Measurements from ENCODE around the gene ZNF518A.

The ZNF518A gene

DNA sequence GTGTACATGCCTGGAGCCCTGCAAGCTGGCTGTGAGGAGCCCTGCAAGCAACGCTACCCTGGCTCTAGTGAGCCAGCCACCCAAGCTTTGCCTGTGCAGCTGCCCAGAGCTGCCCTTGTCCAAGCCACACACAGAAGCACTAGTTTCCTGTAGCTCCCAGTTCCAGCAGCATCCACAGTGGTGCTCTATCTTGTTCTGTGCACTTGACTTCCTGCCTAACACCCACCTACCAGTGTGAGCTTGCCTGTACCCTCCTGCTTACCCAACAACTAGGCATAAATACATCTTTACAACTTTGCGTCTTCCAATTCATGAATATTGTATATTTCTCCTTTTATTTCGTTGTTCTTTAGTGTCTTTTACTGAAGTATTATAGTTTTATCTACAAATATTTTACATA is 32.2 kb upstream of the ZNF518A start:
- Histone ChIP-seq H3K9me3 (ENCODE audit: control insufficient read depth in 1 of 2, low read length in 2 of 2) (no peaks in the 10 kb centered on the region), H3K4me3 (ENCODE audit: low read depth in 1 of 2, low read length in 2 of 2) (no peak overlapping the region), H3K27ac (ENCODE audit: low read depth, low read length) (no peak overlapping the region), H3K4me1 (ENCODE audit: control insufficient read depth in 1 of 2, insufficient read depth in 2 of 2, low read length in 2 of 2) (no peaks in the 10 kb centered on the region), H3K9ac (ENCODE audit: low read depth in 1 of 2, low read length in 2 of 2) (no peak overlapping the region), H3K36me3 (ENCODE audit: control insufficient read depth in 1 of 2, insufficient read depth in 2 of 2, low read length in 2 of 2) (no peaks in the 10 kb centered on the region), H3K27me3 (ENCODE audit: control insufficient read depth in 1 of 2, insufficient read depth in 2 of 2, low read length in 2 of 2) (peaks cover 23 to 24% of the 10 kb centered on the region in 2 donors)

DNA sequence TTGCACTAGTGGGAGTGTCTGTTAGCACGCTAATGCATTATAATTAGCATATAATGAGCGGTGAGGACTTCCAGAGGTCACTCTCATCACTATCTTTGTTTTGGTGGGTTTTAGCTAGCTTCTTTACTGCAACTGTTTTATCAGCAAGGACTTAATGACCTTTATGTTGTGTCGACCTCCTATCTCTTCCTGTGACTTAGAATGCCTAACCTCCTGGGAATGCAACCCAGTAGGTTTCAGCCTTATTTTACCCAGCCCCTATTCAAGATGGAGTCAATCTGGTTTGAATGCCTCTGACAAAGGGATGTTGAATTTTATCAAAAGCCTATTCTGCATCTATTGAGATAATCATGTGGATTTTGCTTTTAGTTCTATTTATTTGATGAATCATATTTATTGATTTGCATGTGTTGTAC is 22.5 kb upstream of the ZNF518A start:
- H3K27ac ChIP-seq (ENCODE audit: low read depth, low read length): no peak overlapping the region
- no peak overlapping the region for H3K4me3 ChIP-seq (ENCODE audit: low read depth in 1 of 2, low read length in 2 of 2)
- no peaks in the 10 kb centered on the region for H3K9me3 ChIP-seq (ENCODE audit: control insufficient read depth in 1 of 2, low read length in 2 of 2)
- no peaks in the 10 kb centered on the region for H3K36me3 ChIP-seq (ENCODE audit: control insufficient read depth in 1 of 2, insufficient read depth in 2 of 2, low read length in 2 of 2)
- H3K9ac ChIP-seq (ENCODE audit: low read depth in 1 of 2, low read length in 2 of 2): no peak overlapping the region
- H3K4me1 ChIP-seq (ENCODE audit: control insufficient read depth in 1 of 2, insufficient read depth in 2 of 2, low read length in 2 of 2): no peaks in the 10 kb centered on the region
- peaks cover 13 to 23% of the 10 kb centered on the region in 2 donors for H3K27me3 ChIP-seq (ENCODE audit: control insufficient read depth in 1 of 2, insufficient read depth in 2 of 2, low read length in 2 of 2)

DNA sequence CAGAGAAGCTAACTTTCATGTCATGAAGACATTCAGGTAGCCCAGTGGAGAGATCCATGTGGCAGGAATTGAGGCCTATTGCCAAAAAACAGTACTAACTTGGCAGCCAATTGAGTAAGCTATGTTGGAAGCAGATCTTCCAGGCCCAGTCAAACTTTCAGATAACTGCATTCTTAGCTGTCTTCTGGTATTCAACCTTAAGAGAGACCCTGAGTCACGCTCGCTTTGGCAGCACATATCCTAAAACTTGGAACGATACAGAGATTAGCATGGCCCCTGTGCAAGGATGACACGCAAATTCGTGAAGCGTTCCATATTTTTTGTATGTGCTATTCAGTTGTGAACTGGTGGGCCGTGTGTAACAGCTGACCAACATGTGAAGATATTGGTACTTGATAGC is 17.6 kb upstream of the ZNF518A start:
- H3K9me3 ChIP-seq (ENCODE audit: control insufficient read depth in 1 of 2, low read length in 2 of 2): no peaks in the 10 kb centered on the region
- no peaks in the 10 kb centered on the region for H3K36me3 ChIP-seq (ENCODE audit: control insufficient read depth in 1 of 2, insufficient read depth in 2 of 2, low read length in 2 of 2)
- H3K4me3 ChIP-seq (ENCODE audit: low read depth in 1 of 2, low read length in 2 of 2): no peak overlapping the region
- no peak overlapping the region for H3K9ac ChIP-seq (ENCODE audit: low read depth in 1 of 2, low read length in 2 of 2)
- peaks cover 13 to 20% of the 10 kb centered on the region in 2 donors for H3K27me3 ChIP-seq (ENCODE audit: control insufficient read depth in 1 of 2, insufficient read depth in 2 of 2, low read length in 2 of 2)
- no peak overlapping the region for H3K27ac ChIP-seq (ENCODE audit: low read depth, low read length)
- H3K4me1 ChIP-seq (ENCODE audit: control insufficient read depth in 1 of 2, insufficient read depth in 2 of 2, low read length in 2 of 2): no peaks in the 10 kb centered on the region

DNA sequence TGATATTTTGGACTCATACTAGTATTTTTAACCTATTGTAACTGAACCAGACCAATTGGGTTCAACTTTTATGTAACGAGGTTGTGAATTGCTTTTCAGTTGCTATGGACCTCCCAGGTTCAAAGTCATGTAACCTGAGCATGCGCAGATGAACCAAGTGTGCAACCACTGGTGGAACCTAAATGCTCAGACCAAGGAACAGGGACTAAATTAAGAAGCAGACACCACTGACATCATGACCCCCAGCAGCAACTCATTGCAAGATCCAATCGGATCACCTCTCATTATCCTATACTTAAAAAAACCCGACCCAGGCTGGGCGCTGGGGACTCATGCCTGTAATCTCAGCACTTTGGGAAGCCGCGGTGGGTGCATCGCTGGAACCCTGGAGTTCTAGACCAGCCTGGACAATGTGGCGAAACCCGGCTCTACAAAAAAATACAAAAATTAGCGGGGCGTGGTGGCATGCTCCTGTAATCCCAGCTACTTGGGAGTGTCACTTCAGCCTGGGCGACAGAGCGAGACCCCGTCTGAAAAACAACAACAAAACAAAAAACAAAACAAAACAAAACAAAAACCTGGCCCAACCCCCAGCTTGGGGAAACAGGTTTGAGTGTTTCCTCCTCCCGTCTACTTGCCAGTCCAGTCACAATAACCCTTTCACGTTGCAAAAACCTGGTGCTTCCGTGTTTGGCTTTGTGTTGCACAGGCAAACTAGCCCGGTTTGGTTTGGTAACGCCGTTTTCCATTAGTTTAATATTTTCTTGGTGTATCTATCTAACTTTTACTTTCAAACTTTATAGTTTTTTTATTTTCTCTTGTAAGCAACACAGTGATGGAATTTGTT is 11.3 kb upstream of the ZNF518A start:
- Histone ChIP-seq H3K4me1 (ENCODE audit: control insufficient read depth in 1 of 2, insufficient read depth in 2 of 2, low read length in 2 of 2) (no peaks in the 10 kb centered on the region), H3K4me3 (ENCODE audit: low read depth in 1 of 2, low read length in 2 of 2) (peak overlapping the region in 1 of 2 donors; percentile 17), H3K27me3 (ENCODE audit: control insufficient read depth in 1 of 2, insufficient read depth in 2 of 2, low read length in 2 of 2) (no peaks in the 10 kb centered on the region), H3K36me3 (ENCODE audit: control insufficient read depth in 1 of 2, insufficient read depth in 2 of 2, low read length in 2 of 2) (no peaks in the 10 kb centered on the region), H3K9ac (ENCODE audit: low read depth in 1 of 2, low read length in 2 of 2) (peak overlapping the region in 1 of 2 donors; percentile 4), H3K27ac (ENCODE audit: low read depth, low read length) (no peak overlapping the region), H3K9me3 (ENCODE audit: control insufficient read depth in 1 of 2, low read length in 2 of 2) (no peaks in the 10 kb centered on the region)

DNA sequence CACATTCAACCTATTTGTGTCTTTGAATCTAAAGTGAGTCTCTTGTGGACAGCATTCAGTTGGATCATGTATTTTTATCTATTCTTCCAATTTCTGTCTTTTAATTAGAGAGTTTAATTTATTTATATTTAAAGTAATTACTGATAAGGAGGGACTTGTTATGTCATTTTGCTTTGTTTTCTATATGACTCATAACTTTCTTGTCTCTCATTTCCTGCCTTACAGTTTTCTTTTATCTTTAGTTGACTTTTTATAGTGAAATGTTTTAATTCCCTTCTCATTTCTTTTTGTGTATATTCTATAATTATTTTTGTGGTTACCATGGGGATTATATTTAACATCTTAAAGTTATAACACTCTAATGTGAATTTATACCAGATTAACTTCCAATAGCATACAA is 7.3 kb upstream of the ZNF518A start:
- no peaks in the 10 kb centered on the region for H3K36me3 ChIP-seq (ENCODE audit: control insufficient read depth in 1 of 2, insufficient read depth in 2 of 2, low read length in 2 of 2)
- H3K4me3 ChIP-seq (ENCODE audit: low read depth in 1 of 2, low read length in 2 of 2): no peak overlapping the region
- H3K27me3 ChIP-seq (ENCODE audit: control insufficient read depth in 1 of 2, insufficient read depth in 2 of 2, low read length in 2 of 2): peaks cover 2 to 7% of the 10 kb centered on the region in 2 donors

DNA sequence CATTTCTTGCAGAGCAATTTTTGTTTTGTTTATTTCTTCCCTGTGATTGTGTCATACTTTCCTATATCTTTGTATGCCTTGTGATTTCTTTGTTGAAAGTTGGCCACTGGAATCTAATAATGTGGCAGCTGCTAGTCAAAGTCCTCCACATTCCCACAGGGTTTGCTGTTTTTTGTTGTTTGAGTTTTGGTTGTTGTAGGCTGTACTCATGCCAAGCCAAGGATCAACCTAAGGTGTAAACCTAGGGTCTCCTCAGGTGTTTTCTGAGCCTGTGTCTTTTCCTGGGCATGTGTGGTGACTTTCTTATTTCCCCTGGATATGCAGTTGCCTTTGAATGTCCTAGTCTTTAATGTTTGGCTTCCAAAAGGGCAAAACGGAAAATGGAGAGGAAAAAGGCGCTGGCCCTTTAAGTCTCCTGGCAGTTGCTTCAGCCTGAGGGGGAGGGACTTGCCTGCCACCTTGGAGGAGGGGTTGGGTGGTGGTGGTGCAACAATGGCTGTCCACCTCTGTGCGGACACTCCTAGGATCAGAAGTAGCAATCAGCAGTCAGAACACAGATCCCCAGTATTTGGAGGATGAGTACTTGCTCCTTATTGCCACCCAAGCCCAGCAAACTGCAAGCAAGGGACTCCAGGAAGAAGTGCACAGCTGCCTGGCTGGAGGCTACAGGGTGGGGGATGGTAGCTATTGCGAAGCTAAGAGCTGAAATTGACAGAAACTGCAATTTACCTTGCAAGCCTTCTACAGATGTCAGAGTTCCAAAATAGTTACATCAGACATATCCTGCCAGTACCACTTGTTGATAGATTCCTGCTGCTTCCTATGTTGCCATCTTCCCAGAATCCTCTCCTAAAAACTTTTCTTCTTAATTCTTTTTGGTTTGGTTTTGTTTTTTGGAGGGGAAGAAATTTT is 5.6 kb upstream of the ZNF518A start:
- H3K4me3 ChIP-seq (ENCODE audit: low read depth in 1 of 2, low read length in 2 of 2): peak overlapping the region; percentile 61 to 75
- no peaks in the 10 kb centered on the region for H3K9me3 ChIP-seq (ENCODE audit: control insufficient read depth in 1 of 2, low read length in 2 of 2)
- H3K36me3 ChIP-seq (ENCODE audit: control insufficient read depth in 1 of 2, insufficient read depth in 2 of 2, low read length in 2 of 2): no peaks in the 10 kb centered on the region
- H3K27me3 ChIP-seq (ENCODE audit: control insufficient read depth in 1 of 2, insufficient read depth in 2 of 2, low read length in 2 of 2): peaks cover 5 to 10% of the 10 kb centered on the region in 2 donors
- peak overlapping the region in 1 of 2 donors; percentile 55 for H3K9ac ChIP-seq (ENCODE audit: low read depth in 1 of 2, low read length in 2 of 2)
- H3K27ac ChIP-seq (ENCODE audit: low read depth, low read length): no peak overlapping the region
- H3K4me1 ChIP-seq (ENCODE audit: control insufficient read depth in 1 of 2, insufficient read depth in 2 of 2, low read length in 2 of 2): peaks cover 3 to 4% of the 10 kb centered on the region in 2 donors

More for the DNA sequence above, 7.3 kb upstream of the ZNF518A start:
- Histone ChIP-seq H3K9me3 (ENCODE audit: control insufficient read depth in 1 of 2, low read length in 2 of 2) (no peaks in the 10 kb centered on the region), H3K4me1 (ENCODE audit: control insufficient read depth in 1 of 2, insufficient read depth in 2 of 2, low read length in 2 of 2) (peaks cover 0 to 3% of the 10 kb centered on the region in 2 donors), H3K27ac (ENCODE audit: low read depth, low read length) (no peak overlapping the region), H3K9ac (ENCODE audit: low read depth in 1 of 2, low read length in 2 of 2) (no peak overlapping the region)

DNA sequence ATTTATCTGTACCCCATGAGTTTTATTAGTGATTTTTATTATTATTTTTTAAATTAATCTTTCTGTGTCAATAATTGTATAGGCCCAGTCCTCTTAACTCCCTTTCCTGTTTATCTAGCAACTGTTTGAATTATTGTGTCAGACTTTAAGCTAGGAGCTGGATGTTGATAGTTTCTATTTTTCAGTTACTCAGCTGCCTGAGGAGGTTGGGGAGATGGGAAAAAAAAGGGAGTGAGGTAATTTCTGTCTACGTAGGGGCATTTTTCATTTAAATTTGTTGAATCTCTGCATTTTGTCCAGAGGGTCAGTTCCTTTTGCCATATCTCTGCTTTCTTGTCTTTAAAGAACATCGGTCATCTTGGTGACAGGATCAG is 5.0 kb upstream of the ZNF518A start:
- Histone ChIP-seq H3K9ac (ENCODE audit: low read depth in 1 of 2, low read length in 2 of 2) (no peak overlapping the region), H3K27ac (ENCODE audit: low read depth, low read length) (no peak overlapping the region), H3K4me3 (ENCODE audit: low read depth in 1 of 2, low read length in 2 of 2) (peak overlapping the region in 1 of 2 donors; percentile 75), H3K9me3 (ENCODE audit: control insufficient read depth in 1 of 2, low read length in 2 of 2) (no peaks in the 10 kb centered on the region), H3K36me3 (ENCODE audit: control insufficient read depth in 1 of 2, insufficient read depth in 2 of 2, low read length in 2 of 2) (no peaks in the 10 kb centered on the region), H3K4me1 (ENCODE audit: control insufficient read depth in 1 of 2, insufficient read depth in 2 of 2, low read length in 2 of 2) (peaks cover 3 to 5% of the 10 kb centered on the region in 2 donors), H3K27me3 (ENCODE audit: control insufficient read depth in 1 of 2, insufficient read depth in 2 of 2, low read length in 2 of 2) (peaks cover 5 to 10% of the 10 kb centered on the region in 2 donors)

DNA sequence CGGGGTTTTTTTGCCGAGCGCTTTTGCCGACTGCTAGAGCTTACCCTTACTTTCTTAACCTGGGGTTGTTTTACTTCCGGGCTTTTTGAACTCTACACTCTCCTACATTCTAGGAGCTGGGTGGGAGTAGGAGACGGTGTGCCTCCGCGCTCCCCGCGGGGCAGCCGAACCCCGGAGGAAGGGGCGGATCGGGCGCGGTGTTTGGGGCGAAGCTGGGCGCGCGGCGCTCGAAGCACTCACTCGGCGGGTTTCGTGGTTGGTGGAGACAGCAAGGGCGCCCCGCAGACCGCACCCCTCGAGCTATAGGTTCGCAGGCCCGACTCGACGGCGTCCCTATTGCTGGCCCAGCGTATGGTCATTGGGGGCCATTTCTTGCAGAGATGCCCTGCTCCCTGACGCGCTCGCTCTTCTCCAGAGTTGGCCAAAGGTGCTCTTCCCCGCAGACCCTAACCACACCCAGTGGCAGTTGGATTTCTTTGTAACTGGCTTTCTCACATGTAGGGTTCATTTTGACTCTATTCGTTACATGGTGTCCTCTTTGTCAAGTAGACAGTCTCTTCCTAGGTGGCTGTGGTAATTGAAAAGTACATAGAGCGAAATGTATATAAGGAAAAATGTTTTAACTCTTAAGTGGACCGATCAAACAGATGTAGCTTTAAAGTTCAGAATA is 364 bp downstream of the ZNF518A start:
- peak overlapping the region; percentile 93 to 94 for H3K9ac ChIP-seq (ENCODE audit: low read depth in 1 of 2, low read length in 2 of 2)

DNA sequence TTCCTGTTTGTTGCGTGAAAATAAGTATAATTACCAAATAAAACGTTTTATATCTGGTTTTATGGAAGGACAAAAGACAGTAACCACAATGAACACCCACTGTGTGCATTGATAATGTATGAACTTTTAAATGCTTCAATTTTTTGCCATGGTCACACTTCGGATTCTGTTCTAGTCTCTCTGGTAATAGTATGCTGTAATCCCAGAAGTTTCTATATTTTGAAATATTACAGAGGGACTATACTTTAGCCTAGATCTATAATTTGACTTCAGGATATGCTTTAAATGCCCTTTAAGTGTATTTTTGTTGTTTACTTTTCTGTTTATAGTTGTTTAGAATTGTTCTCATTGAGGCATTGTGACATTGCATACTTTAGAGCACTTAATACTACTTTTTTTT is 1.5 kb downstream of the ZNF518A start:
- H3K4me1 ChIP-seq (ENCODE audit: control insufficient read depth in 1 of 2, insufficient read depth in 2 of 2, low read length in 2 of 2): peaks cover 10% of the 10 kb centered on the region in 2 donors
- no peak overlapping the region for H3K27ac ChIP-seq (ENCODE audit: low read depth, low read length)
- H3K9me3 ChIP-seq (ENCODE audit: control insufficient read depth in 1 of 2, low read length in 2 of 2): no peaks in the 10 kb centered on the region
- no peak overlapping the region for H3K9ac ChIP-seq (ENCODE audit: low read depth in 1 of 2, low read length in 2 of 2)
- peak overlapping the region; percentile 89 to 95 for H3K4me3 ChIP-seq (ENCODE audit: low read depth in 1 of 2, low read length in 2 of 2)
- peaks cover 11 to 35% of the 10 kb centered on the region in 2 donors for H3K36me3 ChIP-seq (ENCODE audit: control insufficient read depth in 1 of 2, insufficient read depth in 2 of 2, low read length in 2 of 2)
- peaks cover 5 to 10% of the 10 kb centered on the region in 2 donors for H3K27me3 ChIP-seq (ENCODE audit: control insufficient read depth in 1 of 2, insufficient read depth in 2 of 2, low read length in 2 of 2)

More for the DNA sequence above, 364 bp downstream of the ZNF518A start:
- Histone ChIP-seq H3K36me3 (ENCODE audit: control insufficient read depth in 1 of 2, insufficient read depth in 2 of 2, low read length in 2 of 2) (peaks cover 11 to 26% of the 10 kb centered on the region in 2 donors), H3K4me3 (ENCODE audit: low read depth in 1 of 2, low read length in 2 of 2) (peak overlapping the region; percentile 89 to 95), H3K27ac (ENCODE audit: low read depth, low read length) (peak overlapping the region; percentile 97), H3K9me3 (ENCODE audit: control insufficient read depth in 1 of 2, low read length in 2 of 2) (no peaks in the 10 kb centered on the region), H3K4me1 (ENCODE audit: control insufficient read depth in 1 of 2, insufficient read depth in 2 of 2, low read length in 2 of 2) (peaks cover 10% of the 10 kb centered on the region in 2 donors), H3K27me3 (ENCODE audit: control insufficient read depth in 1 of 2, insufficient read depth in 2 of 2, low read length in 2 of 2) (peaks cover 5 to 10% of the 10 kb centered on the region in 2 donors)
